Measurements from ENCODE around the gene EREG. TPM values are rescaled to one million over a fixed set of nuclear protein-coding genes. Genes with fewer than 3 reads are reported as not detected.

Gene EREG
- total and polyA plus RNA-seq, 2 donors (not counting 1 experiment from before 2014, with no cell fraction given), result 0.33 TPM; not detected in 1

DNA sequence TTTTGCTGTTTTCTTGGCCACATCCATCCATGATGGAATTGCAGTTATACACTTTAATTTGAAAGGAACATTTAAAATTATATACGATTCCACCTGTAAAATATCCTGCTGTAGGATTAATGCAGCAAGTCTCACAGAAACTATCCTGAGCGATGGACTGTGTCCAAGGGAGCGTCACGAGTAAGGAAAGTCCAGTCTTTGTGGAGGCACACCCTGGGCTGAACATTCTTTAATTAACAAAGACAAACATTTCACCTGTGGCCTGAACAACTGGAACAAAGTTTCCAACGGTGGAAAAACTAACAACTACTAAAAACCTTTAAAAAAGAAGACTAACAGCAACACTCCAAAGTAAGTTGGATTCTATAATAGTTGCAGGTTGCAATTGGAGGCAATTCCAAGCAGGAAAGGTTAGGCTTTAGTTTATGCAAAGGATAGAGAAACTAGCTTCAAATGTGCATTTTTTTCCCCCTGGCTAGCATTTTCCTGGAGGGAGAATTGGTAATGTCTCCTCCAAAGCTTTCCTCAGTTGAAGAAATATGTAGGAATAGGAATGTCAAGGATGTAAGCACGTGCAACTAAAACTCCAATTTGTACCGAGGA, 11.0 kb downstream of the EREG start:
- no peaks in the 10 kb centered on the region for H3K27me3 ChIP-seq (replicated peaks in 1 of 4; ENCODE audit: control extremely low read depth in 1 of 4, control insufficient read depth in 3 of 4, insufficient read depth in 4 of 4, low read length in 3 of 4)
- H3K36me3 ChIP-seq (replicated peaks in 1 of 2; ENCODE audit: control extremely low read depth in 1 of 2, control insufficient read depth in 1 of 2, extremely low read depth in 1 of 2, insufficient read depth in 2 of 2, low read length in 1 of 2), result no peaks in the 10 kb centered on the region
- H3K4me1 Mint-ChIP-seq, result no peaks in the 10 kb centered on the region
- H3K4me3 ChIP-seq (ENCODE audit: control extremely low read depth in 1 of 5, extremely low read depth in 1 of 5, insufficient read depth in 1 of 5, low read depth in 2 of 5, low read length in 4 of 5), result no peak overlapping the region
- no peak overlapping the region for H3K9ac ChIP-seq (ENCODE audit: low read length)
- no peak overlapping the region for H3K4me3 Mint-ChIP-seq
- intact Hi-C loops (cut with micrococcal nuclease), result loop anchor here (10.0 kb wide), 1 partner anchor 499 kb away; no protein-coding TSS in a partner anchor
- POLR2A ChIA-PET, result no interaction called here
- no peaks in the 10 kb centered on the region for H3K9me3 ChIP-seq (ENCODE audit: control extremely low read depth in 1 of 3, control insufficient read depth in 2 of 3, insufficient read depth in 1 of 3, low read length in 2 of 3)
- no peaks in the 10 kb centered on the region for H4K20me1 ChIP-seq (ENCODE audit: control insufficient read depth, insufficient read depth, low read length, poor library complexity, severe bottlenecking)
- no peaks in the 10 kb centered on the region for H3K79me2 ChIP-seq (ENCODE audit: control insufficient read depth, insufficient read depth, low read length)
- CTCF ChIA-PET, result interaction anchor here (0.7 to 6.0 kb wide), 12 partner anchors 14 to 741 kb away, joined by 3 to 152 read pairs (median 8); partner anchors contain the start of gene AREG
- no peak overlapping the region for H3K4me2 ChIP-seq (replicated peaks; ENCODE audit: low read depth, low read length, poor library complexity, severe bottlenecking)
- H3K27ac Mint-ChIP-seq, result no peak overlapping the region
- no peak for DNase-seq
- no peaks in the 10 kb centered on the region for H3K9me3 Mint-ChIP-seq (ENCODE audit: insufficient read depth)
- TF ChIP-seq, protein P1, sequence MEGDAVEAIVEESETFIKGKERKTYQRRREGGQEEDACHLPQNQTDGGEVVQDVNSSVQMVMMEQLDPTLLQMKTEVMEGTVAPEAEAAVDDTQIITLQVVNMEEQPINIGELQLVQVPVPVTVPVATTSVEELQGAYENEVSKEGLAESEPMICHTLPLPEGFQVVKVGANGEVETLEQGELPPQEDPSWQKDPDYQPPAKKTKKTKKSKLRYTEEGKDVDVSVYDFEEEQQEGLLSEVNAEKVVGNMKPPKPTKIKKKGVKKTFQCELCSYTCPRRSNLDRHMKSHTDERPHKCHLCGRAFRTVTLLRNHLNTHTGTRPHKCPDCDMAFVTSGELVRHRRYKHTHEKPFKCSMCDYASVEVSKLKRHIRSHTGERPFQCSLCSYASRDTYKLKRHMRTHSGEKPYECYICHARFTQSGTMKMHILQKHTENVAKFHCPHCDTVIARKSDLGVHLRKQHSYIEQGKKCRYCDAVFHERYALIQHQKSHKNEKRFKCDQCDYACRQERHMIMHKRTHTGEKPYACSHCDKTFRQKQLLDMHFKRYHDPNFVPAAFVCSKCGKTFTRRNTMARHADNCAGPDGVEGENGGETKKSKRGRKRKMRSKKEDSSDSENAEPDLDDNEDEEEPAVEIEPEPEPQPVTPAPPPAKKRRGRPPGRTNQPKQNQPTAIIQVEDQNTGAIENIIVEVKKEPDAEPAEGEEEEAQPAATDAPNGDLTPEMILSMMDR (IDR thresholded peaks at IDR 0.05), result no peak
- TF ChIP-seq EZH2 (IDR thresholded peaks at IDR 0.05; ENCODE audit: borderline replicate concordance, insufficient read depth, low read depth, low read length, poor library complexity, severe bottlenecking), result no peak
- H2AFZ ChIP-seq (ENCODE audit: insufficient read depth, low read depth, low read length, poor library complexity, severe bottlenecking), result no peak overlapping the region
- H3K27ac ChIP-seq (ENCODE audit: low read length in 2 of 2), result no peak overlapping the region
- 92% methylated on average over 3 of the region's 7 CpGs for WGBS (ENCODE audit: insufficient coverage)
- no peaks in the 10 kb centered on the region for H3K4me1 ChIP-seq (ENCODE audit: control insufficient read depth in 2 of 2, insufficient read depth in 2 of 2, low read length in 2 of 2)
- no peak for ATAC-seq (ENCODE audit: low read depth)
- H3K27me3 Mint-ChIP-seq, result peaks cover 8% of the 10 kb centered on the region

DNA sequence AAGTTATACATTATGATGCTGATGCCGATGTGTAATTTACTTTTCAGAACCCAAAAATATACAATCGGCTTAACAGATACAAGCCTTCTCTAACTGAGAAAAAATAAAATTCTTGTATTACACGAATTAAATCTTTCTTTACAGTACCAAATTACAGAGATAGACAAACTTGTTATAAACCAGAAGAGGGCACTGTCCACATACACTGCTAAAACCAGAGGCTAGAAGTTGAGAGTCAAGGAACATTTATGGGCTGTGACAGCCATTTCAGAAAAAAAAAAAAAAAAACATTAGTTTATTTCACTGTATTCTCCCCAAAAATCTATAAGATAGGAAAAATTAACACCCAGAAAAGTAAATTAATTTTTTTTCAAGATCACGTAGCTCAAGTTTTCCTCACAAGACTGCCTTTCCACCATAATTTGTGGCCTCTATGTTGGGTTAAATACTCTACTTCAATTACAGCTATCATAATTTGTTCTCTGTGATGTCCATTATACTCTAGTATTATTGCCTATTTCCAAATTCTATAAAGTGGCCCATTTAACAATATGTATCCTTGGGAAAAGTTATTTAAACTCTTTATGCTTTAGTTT, 12.0 kb downstream of the EREG start:
- Histone ChIP-seq H3K4me3 (ENCODE audit: control extremely low read depth in 1 of 5, extremely low read depth in 1 of 5, insufficient read depth in 1 of 5, low read depth in 2 of 5, low read length in 4 of 5) (no peak overlapping the region), H3K4me2 (replicated peaks; ENCODE audit: low read depth, low read length, poor library complexity, severe bottlenecking) (no peak overlapping the region), H3K27me3 (replicated peaks in 1 of 4; ENCODE audit: control extremely low read depth in 1 of 4, control insufficient read depth in 3 of 4, insufficient read depth in 4 of 4, low read length in 3 of 4) (no peaks in the 10 kb centered on the region), H3K4me1 (ENCODE audit: control insufficient read depth in 2 of 2, insufficient read depth in 2 of 2, low read length in 2 of 2) (no peaks in the 10 kb centered on the region), H3K9ac (ENCODE audit: low read length) (no peak overlapping the region), H4K20me1 (ENCODE audit: control insufficient read depth, insufficient read depth, low read length, poor library complexity, severe bottlenecking) (no peaks in the 10 kb centered on the region), H2AFZ (ENCODE audit: insufficient read depth, low read depth, low read length, poor library complexity, severe bottlenecking) (no peak overlapping the region), H3K36me3 (replicated peaks in 1 of 2; ENCODE audit: control extremely low read depth in 1 of 2, control insufficient read depth in 1 of 2, extremely low read depth in 1 of 2, insufficient read depth in 2 of 2, low read length in 1 of 2) (no peaks in the 10 kb centered on the region), H3K27ac (ENCODE audit: low read length in 2 of 2) (no peak overlapping the region), H3K9me3 (ENCODE audit: control extremely low read depth in 1 of 3, control insufficient read depth in 2 of 3, insufficient read depth in 1 of 3, low read length in 2 of 3) (no peaks in the 10 kb centered on the region), H3K79me2 (ENCODE audit: control insufficient read depth, insufficient read depth, low read length) (no peaks in the 10 kb centered on the region)
- no peak overlapping the region for H3K4me3 Mint-ChIP-seq
- TF ChIP-seq, protein P1 (IDR thresholded peaks at IDR 0.05), result peak; percentile 83
- no peak for TF ChIP-seq EZH2 (IDR thresholded peaks at IDR 0.05; ENCODE audit: borderline replicate concordance, insufficient read depth, low read depth, low read length, poor library complexity, severe bottlenecking)
- no peaks in the 10 kb centered on the region for H3K4me1 Mint-ChIP-seq
- POLR2A ChIA-PET, result no interaction called here
- no peak overlapping the region for H3K27ac Mint-ChIP-seq
- intact Hi-C loops (cut with micrococcal nuclease), result loop anchor here (1.0 to 10.0 kb wide), 6 partner anchors 68 to 498 kb away; partner anchors contain the start of gene AREG
- ATAC-seq (ENCODE audit: low read depth) (peak; percentile 54), DNase-seq (peak; percentile 67)
- no peaks in the 10 kb centered on the region for H3K9me3 Mint-ChIP-seq (ENCODE audit: insufficient read depth)
- CTCF ChIA-PET, result interaction anchor here (0.6 to 6.0 kb wide), 30 partner anchors 8 to 1532 kb away, joined by 3 to 152 read pairs (median 4); partner anchors contain the start of gene AREG
- WGBS (ENCODE audit: insufficient coverage), result no CpG with 5 or more reads among the region's 4 CpGs
- H3K27me3 Mint-ChIP-seq, result peaks cover 8% of the 10 kb centered on the region
